Gastroesophageal sphincter (tissue), 4 donors: ENCODE data around the gene PRSS58. TPM values are rescaled to one million over a fixed set of nuclear protein-coding genes. Genes with fewer than 3 reads are reported as not detected.

Source experiments
- ATAC-seq: fragments of 150-250 bp; one replicate; pipeline ENCODE4 v1.9.1; 2016; ENCODE audit warnings: mild to moderate bottlenecking, moderate library complexity
- H3K27ac ChIP-seq, 4 donors: fragments of 200-600 bp; sonication (generic) in 3 of 4; 1 replicate in 3 of 4; 2 replicates in 1 of 4; pipeline ENCODE4 v1.5.1; 2016 to 2019
- H3K27me3 ChIP-seq: fragments of 200-600 bp; sonication (generic); one replicate; pipeline ENCODE4 v1.5.1; 2019
- H3K36me3 ChIP-seq, 2 donors: fragments of 200-600 bp; sonication (generic); one replicate each; pipeline ENCODE4 v1.5.1; 2019; ENCODE audit warnings: control low read depth in 1 of 2
- H3K4me1 ChIP-seq, 3 donors: fragments of 200-600 bp; sonication (generic); 1 replicate in 2 of 3; 2 replicates in 1 of 3; pipeline ENCODE4 v1.5.1; 2016 to 2019; ENCODE audit warnings: control low read depth in 2 of 3
- H3K4me3 ChIP-seq, 2 donors: fragments of 200-600 bp; sonication (generic); one replicate each; pipeline ENCODE4 v1.5.1; 2019; ENCODE audit warnings: mild to moderate bottlenecking in 1 of 2, moderate library complexity in 1 of 2
- H3K9me3 ChIP-seq, 3 donors: fragments of 200-600 bp; sonication (generic); one replicate each; pipeline ENCODE4 v1.5.1; 2017 to 2019; ENCODE audit warnings: control low read depth in 2 of 3
- CTCF ChIP-seq, 4 experiments: fragments of 200-600 bp in 2 of 4; fragments of 450-650 bp in 2 of 4; sonication (generic) in 1 of 4; IDR thresholded peaks; one replicate each; pipeline ENCODE4 v1.5.1; 2017 to 2019; ENCODE audit warnings: antibody characterized with exemption in 4 of 4, mild to moderate bottlenecking in 2 of 4, moderate library complexity in 2 of 4
- EP300 ChIP-seq: sonication (generic); formaldehyde crosslinking; IDR thresholded peaks from one replicate; pipeline ENCODE4 v1.6.1; 2017; ENCODE audit warnings: antibody characterized with exemption, mild to moderate bottlenecking
- POLR2A ChIP-seq, 2 donors: fragments of 450-650 bp; IDR thresholded peaks; one replicate each; pipeline ENCODE4 v1.6.1; 2017; ENCODE audit warnings: antibody characterized with exemption in 2 of 2, mild to moderate bottlenecking in 2 of 2, moderate library complexity in 1 of 2
- POLR2AphosphoS5 ChIP-seq: sonication (generic); formaldehyde crosslinking; IDR thresholded peaks from one replicate; pipeline ENCODE4 v1.6.1; 2017; ENCODE audit warnings: antibody characterized with exemption
- WGBS, 2 donors: methylation state at CpG; one replicate each; pipeline ENCODE4 v1.1.5; 2018; ENCODE audit warnings: low coverage in 1 of 2; 5-methylcytosine and 5-hydroxymethylcytosine counted together
- total RNA-seq, 4 donors: library from RNA; depleted of rRNA; stranded (reverse); fragments of >200 nt; gene quantifications; one replicate each; pipeline ENCODE4 v1.1.0, GENCODE V29; 2016

The PRSS58 gene
- total RNA-seq, 4 donors from 2014 or later: not detected

- Histone ChIP-seq H3K4me1 (no peaks in the 10 kb centered on the region), H3K27ac (no peak overlapping the region), H3K27me3 (peaks cover 11% of the 10 kb centered on the region), H3K36me3 (no peaks in the 10 kb centered on the region), H3K9me3 (no peaks in the 10 kb centered on the region), H3K4me3 (no peak overlapping the region)
- ATAC-seq: no peak
- WGBS, 2 donors: 64 to 71% methylated on average over 1 to 3 of the region's 3 CpGs
- no peak for TF ChIP-seq POLR2AphosphoS5
- TF ChIP-seq EP300: no peak
- no peak for TF ChIP-seq POLR2A (IDR thresholded peaks at IDR 0.05)
- no peak for TF ChIP-seq CTCF (IDR thresholded peaks at IDR 0.05)
Observed at GRCh38 chr7:142301299-142301698, 43.4 kb upstream of the PRSS58 start.

- 67 to 69% methylated on average over 2 of the region's 3 CpGs for WGBS, 2 donors
- no peak for ATAC-seq
Observed at GRCh38 chr7:142300689-142301088, 42.8 kb upstream of the PRSS58 start.

GRCh38 chr7:142299237-142299781 lies 41.5 kb upstream of the PRSS58 start:
- H3K9me3 ChIP-seq: no peaks in the 10 kb centered on the region
- no peak overlapping the region for H3K27ac ChIP-seq
- 21 to 42% methylated on average over 7 to 9 of the region's 10 CpGs for WGBS, 2 donors
- no peaks in the 10 kb centered on the region for H3K36me3 ChIP-seq
- no peak for ATAC-seq
- no peak for TF ChIP-seq CTCF (IDR thresholded peaks at IDR 0.05)
- no peaks in the 10 kb centered on the region for H3K4me1 ChIP-seq
- peaks cover 11% of the 10 kb centered on the region for H3K27me3 ChIP-seq
- no peak overlapping the region for H3K4me3 ChIP-seq

More at GRCh38 chr7:142300689-142301088, 42.8 kb upstream of the PRSS58 start:
- Histone ChIP-seq H3K9me3 (no peaks in the 10 kb centered on the region), H3K36me3 (no peaks in the 10 kb centered on the region), H3K4me1 (no peaks in the 10 kb centered on the region), H3K4me3 (no peak overlapping the region), H3K27me3 (peaks cover 11% of the 10 kb centered on the region), H3K27ac (no peak overlapping the region)
- TF ChIP-seq CTCF (IDR thresholded peaks at IDR 0.05): no peak
- TF ChIP-seq POLR2AphosphoS5: no peak
- TF ChIP-seq POLR2A (IDR thresholded peaks at IDR 0.05): no peak
- TF ChIP-seq EP300: no peak

GRCh38 chr7:142298627-142299026 lies 40.8 kb upstream of the PRSS58 start:
- 60 to 68% methylated on average over 1 to 3 of the region's 5 CpGs for WGBS, 2 donors
- Histone ChIP-seq H3K4me3 (no peak overlapping the region), H3K27ac (no peak overlapping the region), H3K36me3 (no peaks in the 10 kb centered on the region), H3K9me3 (no peaks in the 10 kb centered on the region), H3K4me1 (no peaks in the 10 kb centered on the region), H3K27me3 (peaks cover 11% of the 10 kb centered on the region)
- no peak for TF ChIP-seq POLR2A (IDR thresholded peaks at IDR 0.05)
- no peak for TF ChIP-seq EP300
- no peak for TF ChIP-seq CTCF (IDR thresholded peaks at IDR 0.05)
- no peak for TF ChIP-seq POLR2AphosphoS5
- no peak for ATAC-seq

GRCh38 chr7:142298009-142298408 lies 40.2 kb upstream of the PRSS58 start:
- Histone ChIP-seq H3K27me3 (peaks cover 11% of the 10 kb centered on the region), H3K27ac (no peak overlapping the region), H3K4me1 (no peaks in the 10 kb centered on the region), H3K4me3 (no peak overlapping the region), H3K9me3 (no peaks in the 10 kb centered on the region), H3K36me3 (no peaks in the 10 kb centered on the region)
- no peak for ATAC-seq
- TF ChIP-seq EP300 (no peak), CTCF (IDR thresholded peaks at IDR 0.05) (no peak), POLR2AphosphoS5 (no peak), POLR2A (IDR thresholded peaks at IDR 0.05) (no peak)
- WGBS, 2 donors: 46 to 52% methylated on average over 3 to 5 of the region's 5 CpGs
